ENCODE results near the gene CNOT9. TPM values are rescaled to one million over a fixed set of nuclear protein-coding genes. Genes with fewer than 3 reads are reported as not detected.

Gene CNOT9
- total and polyA plus RNA-seq, 2 of the 13 experiments (the other 11 are each of a cell fraction or from before 2014, with no cell fraction given): 82.6 to 92.4 TPM

- CTCF ChIA-PET (ENCODE audit: low intra/inter-chr PET ratio, low total read pairs): no interaction called here
- peaks cover 91% of the 10 kb centered on the region for H3K79me2 ChIP-seq (ENCODE audit: insufficient read depth, low read length)
- peaks cover 57% of the 10 kb centered on the region for H3K4me1 ChIP-seq (ENCODE audit: insufficient read depth, low read length)
- peaks cover 12% of the 10 kb centered on the region for H4K20me1 ChIP-seq (ENCODE audit: insufficient read depth, low read length)
- H3K9ac ChIP-seq (ENCODE audit: insufficient read depth, low read depth, low read length): peak overlapping the region; percentile 96
- H3K9me3 ChIP-seq (ENCODE audit: low read length): no peaks in the 10 kb centered on the region
- 1% methylated on average over 31 of the region's 31 CpGs for WGBS (ENCODE audit: low lambda C conversion rate)
- H3K4me2 ChIP-seq (ENCODE audit: low read depth, low read length): peak overlapping the region; percentile 95
- intact Hi-C loops (cut with micrococcal nuclease; ENCODE audit: unreplicated experiment) (loop anchor here (2.0 to 10.0 kb wide), 3 partner anchors 90 to 274 kb away; partner anchors contain the start of genes BCS1L, CTDSP1, TMBIM1 and ZNF142), in situ Hi-C loops (cut with HindIII; ENCODE audit: extremely low pct_ligation_motif_present, low pct_unique_long_range_greater_than_20kb) (no loop called here)
- peaks cover 0 to 6% of the 10 kb centered on the region in 2 experiments; a peak in 1 of 5 replicates for H3K27me3 ChIP-seq (ENCODE audit: control insufficient read depth in 1 of 2, insufficient read depth in 2 of 2, low read length in 2 of 2)
- peak overlapping the region; percentile 89 to 97 (median 91) for H3K4me3 ChIP-seq (replicated peaks in 1 of 3; ENCODE audit: insufficient read depth in 1 of 3, low read depth in 2 of 3, low read length in 3 of 3)
- POLR2A ChIA-PET: no interaction called here
- H3K36me3 ChIP-seq (replicated peaks in 1 of 2; ENCODE audit: control insufficient read depth in 1 of 2, insufficient read depth in 2 of 2, low read length in 2 of 2): peaks cover 2 to 24% of the 10 kb centered on the region in 2 experiments
- FAIRE-seq (no peak), ATAC-seq (peak; percentile 71), DNase-seq (ENCODE audit: low spot score) (peak; percentile 73)
- no peak overlapping the region for H2AFZ ChIP-seq (ENCODE audit: low read length)
- H3K27ac ChIP-seq (ENCODE audit: extremely low read length, insufficient read depth, low read length): peak overlapping the region; percentile 97
- BruUV-seq (replicated peaks): no TSS peak
- peak; percentile 86 for TF ChIP-seq ZFY (CRISPR knock-in tag; IDR thresholded peaks at IDR 0.05)
- TF ChIP-seq FOXJ3 (CRISPR knock-in tag; IDR thresholded peaks at IDR 0.05; ENCODE audit: borderline replicate concordance): peak; percentile 61; the same call in 1 of the 2 replicates
- TF ChIP-seq CHD2 (IDR thresholded peaks at IDR 0.05; ENCODE audit: low read depth, low read length): peak; percentile 90
- peak; percentile 71 for TF ChIP-seq ZFX (CRISPR knock-in tag; IDR thresholded peaks at IDR 0.05; ENCODE audit: low read depth)
- 0 out of 2 replicates have a peak, but pooled peaks have one; percentile 30 for TF ChIP-seq KAT7 (CRISPR knock-in tag; IDR thresholded peaks at IDR 0.05; ENCODE audit: borderline replicate concordance)
- no peak for TF ChIP-seq MBD4 (IDR thresholded peaks at IDR 0.05; ENCODE audit: borderline replicate concordance, low read length)
- TF ChIP-seq ZNF777 (CRISPR knock-in tag; IDR thresholded peaks at IDR 0.05): peak; percentile 83
- TF ChIP-seq CCDC6 (CRISPR knock-in tag; IDR thresholded peaks at IDR 0.05): 0 out of 2 replicates have a peak, but pooled peaks have one; percentile 55
- peak; percentile 47; the same call in 1 of the 2 replicates for TF ChIP-seq KMT2A (CRISPR knock-in tag; IDR thresholded peaks at IDR 0.05)
- TF ChIP-seq, protein P1, sequence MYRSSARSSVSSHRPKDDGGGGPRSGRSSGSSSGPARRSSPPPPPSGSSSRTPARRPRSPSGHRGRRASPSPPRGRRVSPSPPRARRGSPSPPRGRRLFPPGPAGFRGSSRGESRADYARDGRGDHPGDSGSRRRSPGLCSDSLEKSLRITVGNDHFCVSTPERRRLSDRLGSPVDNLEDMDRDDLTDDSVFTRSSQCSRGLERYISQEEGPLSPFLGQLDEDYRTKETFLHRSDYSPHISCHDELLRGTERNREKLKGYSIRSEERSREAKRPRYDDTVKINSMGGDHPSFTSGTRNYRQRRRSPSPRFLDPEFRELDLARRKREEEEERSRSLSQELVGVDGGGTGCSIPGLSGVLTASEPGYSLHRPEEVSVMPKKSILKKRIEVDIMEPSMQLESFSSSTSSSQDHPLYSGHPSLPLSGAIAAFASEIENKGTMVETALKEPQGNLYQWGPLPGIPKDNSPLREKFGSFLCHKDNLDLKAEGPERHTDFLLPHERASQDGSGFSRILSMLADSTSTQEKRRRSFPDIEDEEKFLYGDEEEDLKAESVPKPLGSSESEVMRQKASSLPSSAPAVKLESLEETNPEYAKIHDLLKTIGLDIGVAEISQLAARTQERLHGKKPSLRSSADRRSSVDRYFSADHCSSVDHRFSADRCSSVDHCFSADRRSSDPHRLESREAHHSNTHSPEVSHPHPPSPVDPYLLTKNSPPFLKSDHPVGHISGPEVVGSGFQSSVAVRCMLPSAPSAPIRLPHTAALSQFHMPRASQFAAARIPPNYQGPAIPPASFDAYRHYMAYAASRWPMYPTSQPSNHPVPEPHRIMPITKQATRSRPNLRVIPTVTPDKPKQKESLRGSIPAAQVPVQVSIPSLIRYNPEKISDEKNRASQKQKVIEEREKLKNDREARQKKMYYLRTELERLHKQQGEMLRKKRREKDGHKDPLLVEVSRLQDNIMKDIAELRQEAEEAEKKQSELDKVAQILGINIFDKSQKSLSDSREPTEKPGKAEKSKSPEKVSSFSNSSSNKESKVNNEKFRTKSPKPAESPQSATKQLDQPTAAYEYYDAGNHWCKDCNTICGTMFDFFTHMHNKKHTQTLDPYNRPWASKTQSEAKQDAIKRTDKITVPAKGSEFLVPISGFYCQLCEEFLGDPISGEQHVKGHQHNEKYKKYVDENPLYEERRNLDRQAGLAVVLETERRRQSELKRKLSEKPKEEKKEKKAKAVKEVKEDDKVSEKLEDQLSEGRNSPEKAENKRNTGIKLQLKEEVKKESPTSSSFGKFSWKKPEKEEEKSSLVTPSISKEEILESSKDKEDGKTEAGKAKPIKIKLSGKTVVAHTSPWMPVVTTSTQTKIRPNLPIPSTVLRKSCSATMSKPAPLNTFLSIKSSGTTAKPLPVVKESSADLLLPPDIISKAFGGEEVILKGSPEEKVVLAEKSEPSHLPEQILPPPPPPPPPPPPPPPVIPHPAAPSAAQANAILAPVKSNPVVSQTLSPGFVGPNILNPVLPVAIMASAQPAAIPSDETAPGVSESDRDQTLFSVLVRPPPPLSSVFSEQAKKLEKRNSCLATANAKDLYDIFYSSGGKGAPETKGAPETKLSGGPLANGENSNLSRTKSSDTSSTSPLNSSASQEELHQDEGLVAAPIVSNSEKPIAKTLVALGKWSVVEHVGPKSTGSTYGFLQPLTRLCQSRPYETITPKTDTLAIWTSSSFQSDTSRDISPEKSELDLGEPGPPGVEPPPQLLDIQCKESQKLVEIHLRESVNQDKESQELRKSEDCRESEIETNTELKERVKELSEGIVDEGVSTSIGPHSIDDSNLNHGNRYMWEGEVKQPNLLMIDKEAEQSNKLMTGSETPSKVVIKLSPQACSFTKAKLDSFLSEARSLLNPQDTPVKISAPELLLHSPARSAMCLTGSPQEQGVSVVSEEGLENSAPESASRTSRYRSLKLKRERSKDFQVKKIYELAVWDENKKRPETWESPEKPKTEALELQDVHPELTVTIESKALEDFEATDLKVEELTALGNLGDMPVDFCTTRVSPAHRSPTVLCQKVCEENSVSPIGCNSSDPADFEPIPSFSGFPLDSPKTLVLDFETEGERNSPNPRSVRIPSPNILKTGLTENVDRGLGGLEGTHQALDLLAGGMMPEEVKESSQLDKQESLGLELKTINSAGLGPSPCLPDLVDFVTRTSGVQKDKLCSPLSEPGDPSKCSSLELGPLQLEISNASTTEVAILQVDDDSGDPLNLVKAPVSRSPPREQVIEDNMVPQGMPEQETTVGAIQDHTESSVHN (CRISPR knock-in tag; IDR thresholded peaks at IDR 0.05): no peak
- TF ChIP-seq, protein P2, sequence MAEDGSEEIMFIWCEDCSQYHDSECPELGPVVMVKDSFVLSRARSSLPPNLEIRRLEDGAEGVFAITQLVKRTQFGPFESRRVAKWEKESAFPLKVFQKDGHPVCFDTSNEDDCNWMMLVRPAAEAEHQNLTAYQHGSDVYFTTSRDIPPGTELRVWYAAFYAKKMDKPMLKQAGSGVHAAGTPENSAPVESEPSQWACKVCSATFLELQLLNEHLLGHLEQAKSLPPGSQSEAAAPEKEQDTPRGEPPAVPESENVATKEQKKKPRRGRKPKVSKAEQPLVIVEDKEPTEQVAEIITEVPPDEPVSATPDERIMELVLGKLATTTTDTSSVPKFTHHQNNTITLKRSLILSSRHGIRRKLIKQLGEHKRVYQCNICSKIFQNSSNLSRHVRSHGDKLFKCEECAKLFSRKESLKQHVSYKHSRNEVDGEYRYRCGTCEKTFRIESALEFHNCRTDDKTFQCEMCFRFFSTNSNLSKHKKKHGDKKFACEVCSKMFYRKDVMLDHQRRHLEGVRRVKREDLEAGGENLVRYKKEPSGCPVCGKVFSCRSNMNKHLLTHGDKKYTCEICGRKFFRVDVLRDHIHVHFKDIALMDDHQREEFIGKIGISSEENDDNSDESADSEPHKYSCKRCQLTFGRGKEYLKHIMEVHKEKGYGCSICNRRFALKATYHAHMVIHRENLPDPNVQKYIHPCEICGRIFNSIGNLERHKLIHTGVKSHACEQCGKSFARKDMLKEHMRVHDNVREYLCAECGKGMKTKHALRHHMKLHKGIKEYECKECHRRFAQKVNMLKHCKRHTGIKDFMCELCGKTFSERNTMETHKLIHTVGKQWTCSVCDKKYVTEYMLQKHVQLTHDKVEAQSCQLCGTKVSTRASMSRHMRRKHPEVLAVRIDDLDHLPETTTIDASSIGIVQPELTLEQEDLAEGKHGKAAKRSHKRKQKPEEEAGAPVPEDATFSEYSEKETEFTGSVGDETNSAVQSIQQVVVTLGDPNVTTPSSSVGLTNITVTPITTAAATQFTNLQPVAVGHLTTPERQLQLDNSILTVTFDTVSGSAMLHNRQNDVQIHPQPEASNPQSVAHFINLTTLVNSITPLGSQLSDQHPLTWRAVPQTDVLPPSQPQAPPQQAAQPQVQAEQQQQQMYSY (CRISPR knock-in tag; IDR thresholded peaks at IDR 0.05): 0 out of 2 replicates have a peak, but pooled peaks have one; percentile 51
- no peak for TF ChIP-seq ZNF138 (CRISPR knock-in tag; IDR thresholded peaks at IDR 0.05; ENCODE audit: low read depth)
- 0 out of 2 replicates have a peak, but pooled peaks have one; percentile 69 for TF ChIP-seq ZFAT (CRISPR knock-in tag; conservative IDR thresholded peaks at IDR 0.05)
- TF ChIP-seq PHF21A (CRISPR knock-in tag; IDR thresholded peaks at IDR 0.05): no peak
These were observed 396 bp downstream of the CNOT9 start for GRCh38 chr2:218569038-218569431.

Data from HepG2 (cell line).